Erythroblast (primary cell): Measurements from ENCODE around the gene OTOR.
A peak's percentile ranks its signal among the peaks of the same experiment; 100 is the strongest.

Source experiments
- DNase-seq, 2 experiments: peaks; one replicate each; lab custom pipeline; 2025; lab: John Stamatoyannopoulos, UW
- GATA1 ChIP-seq: IDR thresholded peaks from 2 replicates; pipeline ENCODE4 v1.6.1; 2011; ENCODE audit warnings: low read depth, mild to moderate bottlenecking, control low read depth, low read length, moderate library complexity
- POLR2A ChIP-seq: IDR thresholded peaks from 2 replicates; pipeline ENCODE4 v1.6.1; 2011; ENCODE audit warnings: mild to moderate bottlenecking, low read length

OTOR gene

GRCh38 chr20:16729565-16730460, 18.3 kb upstream of the OTOR start, which contains the start of gene SNRPB2:
TSS of gene SNRPB2 (plus strand) at chr20:16730026. CDS start at chr20:16731703, 1,677 bp downstream.
- TF ChIP-seq GATA1, result no peak
- peak; percentile 90 for TF ChIP-seq POLR2A
- DNase-seq, result peak; percentile 94 to 96

- peak; percentile 1 to 28 for DNase-seq
- TF ChIP-seq POLR2A, result no peak
- no peak for TF ChIP-seq GATA1
These were observed 15.5 kb upstream of the OTOR start for GRCh38 chr20:16732506-16733152.

- TF ChIP-seq POLR2A, result no peak
- TF ChIP-seq GATA1, result no peak
- DNase-seq, result no peak
These were observed 7.6 kb upstream of the OTOR start for GRCh38 chr20:16740365-16741072.

GRCh38 chr20:16744178-16744807, 3.9 kb upstream of the OTOR start:
- TF ChIP-seq POLR2A, result no peak
- no peak for TF ChIP-seq GATA1
- DNase-seq, result no peak

GRCh38 chr20:16745204-16745603, 3.0 kb upstream of the OTOR start:
- no peak for DNase-seq
- TF ChIP-seq POLR2A, result no peak
- no peak for TF ChIP-seq GATA1

GRCh38 chr20:16747291-16747811, 807 bp upstream of the OTOR start:
- no peak for DNase-seq
- no peak for TF ChIP-seq POLR2A
- TF ChIP-seq GATA1, result no peak

GRCh38 chr20:16749573-16749972, 1.4 kb downstream of the OTOR start:
- DNase-seq, result no peak
- TF ChIP-seq GATA1, result no peak
- no peak for TF ChIP-seq POLR2A

GRCh38 chr20:16752082-16752481, 3.9 kb downstream of the OTOR start:
- no peak for DNase-seq
- TF ChIP-seq GATA1 (no peak), POLR2A (no peak)

GRCh38 chr20:16752901-16753300, 4.7 kb downstream of the OTOR start:
- DNase-seq, result no peak
- TF ChIP-seq GATA1 (no peak), POLR2A (no peak)

- TF ChIP-seq GATA1, result no peak
- DNase-seq, result no peak
These were observed 10.5 kb downstream of the OTOR start for GRCh38 chr20:16758454-16759180.

- no peak for TF ChIP-seq POLR2A
- TF ChIP-seq GATA1, result no peak
These were observed 11.0 kb downstream of the OTOR start for GRCh38 chr20:16759181-16759563.

GRCh38 chr20:16760431-16761304, 12.5 kb downstream of the OTOR start:
- TF ChIP-seq POLR2A (no peak), GATA1 (no peak)

More at GRCh38 chr20:16759181-16759563, 11.0 kb downstream of the OTOR start:
- DNase-seq, result no peak

More at GRCh38 chr20:16760431-16761304, 12.5 kb downstream of the OTOR start:
- DNase-seq, result no peak
